CD4-positive, alpha-beta T cell (primary cell): ENCODE data around the gene C16orf86. TPM values are rescaled to one million over a fixed set of nuclear protein-coding genes. Genes with fewer than 3 reads are reported as not detected.
"Not testable (repeated sequence)": the region's sequence is repeated elsewhere in the genome, so short reads cannot be mapped to it uniquely, and the experiment has no call there.

Experiments
- ATAC-seq: fragments of 200-7000 bp; cut with Tn5 transposase; one replicate; pipeline ENCODE4 v1.10.0; 2022; ENCODE audit warnings: mild to moderate bottlenecking; ENCODE audit not compliant: poor library complexity
- CTCF ChIA-PET: fragments of 350-600 bp; sonication (Branson Sonifier 250); formaldehyde crosslinking; loops from one replicate; lab custom pipeline; 2021; ENCODE audit warnings: antibody characterized with exemption, inconsistent platforms; lab: Charles Lee
- POLR2A ChIA-PET: fragments of 350-600 bp; sonication (Branson Sonifier 250); formaldehyde crosslinking; loops from one replicate; lab custom pipeline; 2021; ENCODE audit warnings: antibody characterized with exemption, inconsistent platforms; lab: Charles Lee
- DNase-seq, 14 experiments: peaks; one replicate each; pipeline ENCODE4 v3.0.0-alpha.2; 2013 to 2020; ENCODE audit warnings: mixed read lengths in 2 of 14
- H3K27ac ChIP-seq, 2 donors: one replicate each; pipeline versions ENCODE4 v1.5.1 to v1.7.0; 2013; ENCODE audit warnings: low read length in 2 of 2, low read depth in 1 of 2, mild to moderate bottlenecking in 1 of 2
- H3K27me3 ChIP-seq, 2 experiments: 1 replicate in 1 of 2; 2 replicates in 1 of 2; pipeline versions ENCODE4 v1.6.1 to v1.7.0; 2013; ENCODE audit warnings: low read length in 2 of 2, control low read depth in 1 of 2, mild to moderate bottlenecking in 1 of 2, moderate library complexity in 1 of 2; ENCODE audit not compliant: insufficient read depth in 2 of 2, control insufficient read depth in 1 of 2
- H3K36me3 ChIP-seq: one replicate; pipeline ENCODE4 v1.6.1; 2013; ENCODE audit warnings: low read length, control low read depth; ENCODE audit not compliant: insufficient read depth
- H3K4me1 ChIP-seq: one replicate; pipeline ENCODE4 v1.6.1; 2013; ENCODE audit warnings: low read length, control low read depth; ENCODE audit not compliant: insufficient read depth
- H3K4me3 ChIP-seq: one replicate; pipeline ENCODE4 v1.5.1; 2013; ENCODE audit warnings: mild to moderate bottlenecking, low read length, moderate library complexity
- H3K9me3 ChIP-seq, 2 experiments: 1 replicate in 1 of 2; 2 replicates in 1 of 2; pipeline versions ENCODE4 v1.6.1 to v1.7.0; 2013; ENCODE audit warnings: low read length in 2 of 2, mild to moderate bottlenecking in 2 of 2, control low read depth in 1 of 2, moderate library complexity in 1 of 2; ENCODE audit not compliant: control insufficient read depth in 1 of 2, insufficient read depth in 1 of 2
- H3K27ac Mint-ChIP-seq: one replicate; pipeline ENCODE4 v1.8.0; 2020; ENCODE audit warnings: mixed read lengths
- H3K27me3 Mint-ChIP-seq: one replicate; pipeline ENCODE4 v1.8.0; 2021; ENCODE audit warnings: mixed read lengths
- H3K36me3 Mint-ChIP-seq: one replicate; pipeline ENCODE4 v1.8.0; 2021; ENCODE audit warnings: low read depth, mixed read lengths
- H3K4me1 Mint-ChIP-seq: one replicate; pipeline ENCODE4 v1.8.0; 2021; ENCODE audit warnings: low read depth, mixed read lengths
- H3K4me3 Mint-ChIP-seq: one replicate; pipeline ENCODE4 v1.8.0; 2020; ENCODE audit warnings: mild to moderate bottlenecking, mixed read lengths
- H3K9me3 Mint-ChIP-seq: one replicate; pipeline ENCODE4 v1.8.0; 2020; ENCODE audit warnings: mixed read lengths
- CTCF ChIP-seq: fragments of 200-600 bp; IDR thresholded peaks from one replicate; pipeline ENCODE4 v1.8.0; 2022; ENCODE audit warnings: antibody characterized with exemption, mild to moderate bottlenecking
- intact Hi-C, 2 experiments: fragments of 100-400 bp; cut with DNase I in 1 of 2; cut with micrococcal nuclease in 1 of 2; formaldehyde crosslinking; loops; one replicate each; pipeline versions ENCODE4 v1.15.1 to v1.9.0; 2023 to 2025; cut with DNase I, micrococcal nuclease
- total RNA-seq, 174 experiments: library from RNA in 2 of 174; stranded (reverse) in 2 of 174; gene quantifications; one replicate each; pipeline ENCODE4 v1.2.3 and lab custom pipeline; 2021 to 2026

The C16orf86 gene
- total RNA-seq, 2 experiments from 2014 or later = 2.0 to 2.4 TPM

GRCh38 chr16:67679935-67680897 is 13.6 kb downstream of the C16orf86 start:
- peaks cover 8% of the 10 kb centered on the region for H3K4me1 ChIP-seq
- no peaks in the 10 kb centered on the region for H3K27me3 ChIP-seq
- Mint-ChIP-seq H3K27ac (no peak overlapping the region), H3K4me1 (peaks cover 10% of the 10 kb centered on the region), H3K9me3 (no peaks in the 10 kb centered on the region), H3K4me3 (no peak overlapping the region), H3K27me3 (no peaks in the 10 kb centered on the region), H3K36me3 (peaks cover 15% of the 10 kb centered on the region)
- no peak for ATAC-seq
- no peak for TF ChIP-seq CTCF
- no peaks in the 10 kb centered on the region for H3K9me3 ChIP-seq
- CTCF ChIA-PET = no interaction called here
- POLR2A ChIA-PET = no interaction called here
- no peak for DNase-seq
- H3K27ac ChIP-seq = no peak overlapping the region
- intact Hi-C loops = no loop called here
- no peak overlapping the region for H3K4me3 ChIP-seq
- H3K36me3 ChIP-seq = peaks cover 18% of the 10 kb centered on the region

- Histone ChIP-seq H3K4me1 (peaks cover 17% of the 10 kb centered on the region), H3K27ac (no peak overlapping the region), H3K4me3 (no peak overlapping the region), H3K27me3 (no peaks in the 10 kb centered on the region), H3K36me3 (peaks cover 25% of the 10 kb centered on the region), H3K9me3 (no peaks in the 10 kb centered on the region)
- Mint-ChIP-seq H3K9me3 (no peaks in the 10 kb centered on the region), H3K4me1 (peaks cover 21% of the 10 kb centered on the region), H3K27ac (peak overlapping the region; percentile 11), H3K4me3 (no peak overlapping the region), H3K27me3 (no peaks in the 10 kb centered on the region), H3K36me3 (peaks cover 22% of the 10 kb centered on the region)
- DNase-seq = no peak
- no peak for ATAC-seq
- CTCF ChIA-PET = no interaction called here
- intact Hi-C loops = no loop called here
- POLR2A ChIA-PET = no interaction called here
- no peak for TF ChIP-seq CTCF
Measured at GRCh38 chr16:67683767-67684166, 17.2 kb downstream of the C16orf86 start.

- H3K4me3 Mint-ChIP-seq = no peak overlapping the region
- Histone ChIP-seq H3K27ac (peak overlapping the region in 1 of 2 donors; percentile 66), H3K4me1 (peaks cover 17% of the 10 kb centered on the region), H3K36me3 (peaks cover 27% of the 10 kb centered on the region), H3K9me3 (no peaks in the 10 kb centered on the region), H3K4me3 (no peak overlapping the region), H3K27me3 (no peaks in the 10 kb centered on the region)
- peaks cover 22% of the 10 kb centered on the region for H3K36me3 Mint-ChIP-seq
- peaks cover 21% of the 10 kb centered on the region for H3K4me1 Mint-ChIP-seq
- intact Hi-C loops = no loop called here
- ChIA-PET POLR2A (interaction anchor here (1.5 kb wide), 1 partner anchor 34 kb away, joined by 3 read pairs; the partner anchor contains the start of gene GFOD2), CTCF (interaction anchor here (0.6 kb wide), 1 partner anchor 173 kb away, joined by 3 read pairs; no protein-coding TSS in a partner anchor)
- H3K27ac Mint-ChIP-seq = peak overlapping the region; percentile 78
- no peaks in the 10 kb centered on the region for H3K9me3 Mint-ChIP-seq
- no peak for TF ChIP-seq CTCF
- no peaks in the 10 kb centered on the region for H3K27me3 Mint-ChIP-seq
- ATAC-seq (no peak), DNase-seq (no peak)
Measured at GRCh38 chr16:67685388-67686112, 18.9 kb downstream of the C16orf86 start.

- H3K27me3 Mint-ChIP-seq, CTCF ChIA-PET, H3K4me1 ChIP-seq, H3K9me3 Mint-ChIP-seq, H3K4me3 Mint-ChIP-seq, DNase-seq, intact Hi-C loops, H3K4me3 ChIP-seq, H3K27me3 ChIP-seq, H3K36me3 ChIP-seq, ATAC-seq, H3K27ac Mint-ChIP-seq, H3K27ac ChIP-seq, H3K9me3 ChIP-seq: not testable (repeated sequence)
- Mint-ChIP-seq H3K36me3 (peaks cover 11% of the 10 kb centered on the region), H3K4me1 (peaks cover 13% of the 10 kb centered on the region)
- POLR2A ChIA-PET = interaction anchor here (0.6 kb wide), 1 partner anchor 23 kb away, joined by 3 read pairs; no protein-coding TSS in a partner anchor
Measured at GRCh38 chr16:67693517-67694285, 27.1 kb downstream of the C16orf86 start.
